Measurements from ENCODE around the gene SEC24A.
"Not testable (repeated sequence)": the region's sequence is repeated elsewhere in the genome, so short reads cannot be mapped to it uniquely, and the experiment has no call there.

The SEC24A gene

GRCh38 chr5:134659456-134659855, 10.9 kb downstream of the SEC24A start:
- H4K20me1 ChIP-seq (ENCODE audit: insufficient read depth, low read length) = peaks cover 71% of the 10 kb centered on the region

GRCh38 chr5:134659922-134660321, 11.3 kb downstream of the SEC24A start:
- no peaks in the 10 kb centered on the region for H3K4me1 ChIP-seq (ENCODE audit: low read length)
- peaks cover 66% of the 10 kb centered on the region for H4K20me1 ChIP-seq (ENCODE audit: insufficient read depth, low read length)
- H3K27ac ChIP-seq (ENCODE audit: low read length) = no peak overlapping the region
- TF ChIP-seq EZH2phosphoT487 (IDR thresholded peaks at IDR 0.05; ENCODE audit: low read depth) (no peak), CTCF (IDR thresholded peaks at IDR 0.05; ENCODE audit: low read depth, low read length) (no peak)
- no peak overlapping the region for H3K4me3 ChIP-seq (ENCODE audit: low read length)
- H3K9ac ChIP-seq (ENCODE audit: low read length) = no peak overlapping the region
- H3K4me2 ChIP-seq (ENCODE audit: low read length) = no peak overlapping the region
- peaks cover 10% of the 10 kb centered on the region for H3K36me3 ChIP-seq (replicated peaks; ENCODE audit: low read depth, low read length)
- peaks cover 92% of the 10 kb centered on the region for H3K79me2 ChIP-seq (ENCODE audit: low read length)
- H3K27me3 ChIP-seq (ENCODE audit: low read depth, low read length) = no peaks in the 10 kb centered on the region
- no peak overlapping the region for H2AFZ ChIP-seq (ENCODE audit: low read depth, low read length)
- no peaks in the 10 kb centered on the region for H3K9me3 ChIP-seq (ENCODE audit: insufficient read depth, low read length)

More at GRCh38 chr5:134659456-134659855, 10.9 kb downstream of the SEC24A start:
- Histone ChIP-seq H3K79me2 (ENCODE audit: low read length) (peaks cover 92% of the 10 kb centered on the region), H2AFZ (ENCODE audit: low read depth, low read length) (no peak overlapping the region), H3K27me3 (ENCODE audit: low read depth, low read length) (no peaks in the 10 kb centered on the region), H3K9me3 (ENCODE audit: insufficient read depth, low read length) (no peaks in the 10 kb centered on the region), H3K9ac (ENCODE audit: low read length) (no peak overlapping the region), H3K36me3 (replicated peaks; ENCODE audit: low read depth, low read length) (peaks cover 10% of the 10 kb centered on the region), H3K4me2 (ENCODE audit: low read length) (no peak overlapping the region), H3K4me3 (ENCODE audit: low read length) (no peak overlapping the region), H3K27ac (ENCODE audit: low read length) (no peak overlapping the region), H3K4me1 (ENCODE audit: low read length) (no peaks in the 10 kb centered on the region)
- TF ChIP-seq CTCF (IDR thresholded peaks at IDR 0.05; ENCODE audit: low read depth, low read length) = no peak

- peaks cover 90% of the 10 kb centered on the region for H3K79me2 ChIP-seq (ENCODE audit: low read length)
- peaks cover 16% of the 10 kb centered on the region for H3K36me3 ChIP-seq (replicated peaks; ENCODE audit: low read depth, low read length)
- no peak overlapping the region for H2AFZ ChIP-seq (ENCODE audit: low read depth, low read length)
- no peaks in the 10 kb centered on the region for H3K9me3 ChIP-seq (ENCODE audit: insufficient read depth, low read length)
- H3K27ac ChIP-seq (ENCODE audit: low read length) = no peak overlapping the region
- H3K27me3 ChIP-seq (ENCODE audit: low read depth, low read length) = no peaks in the 10 kb centered on the region
- no peak overlapping the region for H3K4me3 ChIP-seq (ENCODE audit: low read length)
- TF ChIP-seq EZH2phosphoT487 (IDR thresholded peaks at IDR 0.05; ENCODE audit: low read depth) = no peak
- TF ChIP-seq CTCF (IDR thresholded peaks at IDR 0.05; ENCODE audit: low read depth, low read length) = no peak
- no peak overlapping the region for H3K9ac ChIP-seq (ENCODE audit: low read length)
- no peak overlapping the region for H3K4me2 ChIP-seq (ENCODE audit: low read length)
- peaks cover 11% of the 10 kb centered on the region for H3K4me1 ChIP-seq (ENCODE audit: low read length)
- peaks cover 58% of the 10 kb centered on the region for H4K20me1 ChIP-seq (ENCODE audit: insufficient read depth, low read length)
Measured at GRCh38 chr5:134662971-134663370, 14.4 kb downstream of the SEC24A start.

GRCh38 chr5:134664448-134664847, 15.9 kb downstream of the SEC24A start:
- H3K9ac ChIP-seq (ENCODE audit: low read length) = no peak overlapping the region
- H3K27me3 ChIP-seq (ENCODE audit: low read depth, low read length) = no peaks in the 10 kb centered on the region
- no peak overlapping the region for H2AFZ ChIP-seq (ENCODE audit: low read depth, low read length)
- H3K9me3 ChIP-seq (ENCODE audit: insufficient read depth, low read length) = no peaks in the 10 kb centered on the region
- no peak overlapping the region for H3K4me2 ChIP-seq (ENCODE audit: low read length)
- peaks cover 18% of the 10 kb centered on the region for H3K36me3 ChIP-seq (replicated peaks; ENCODE audit: low read depth, low read length)
- no peak overlapping the region for H3K4me3 ChIP-seq (ENCODE audit: low read length)
- H3K79me2 ChIP-seq (ENCODE audit: low read length) = peaks cover 80% of the 10 kb centered on the region
- H3K4me1 ChIP-seq (ENCODE audit: low read length) = peaks cover 11% of the 10 kb centered on the region
- no peak overlapping the region for H3K27ac ChIP-seq (ENCODE audit: low read length)
- peaks cover 48% of the 10 kb centered on the region for H4K20me1 ChIP-seq (ENCODE audit: insufficient read depth, low read length)
- TF ChIP-seq CTCF (IDR thresholded peaks at IDR 0.05; ENCODE audit: low read depth, low read length) (no peak), EZH2phosphoT487 (IDR thresholded peaks at IDR 0.05; ENCODE audit: low read depth) (no peak)

GRCh38 chr5:134673546-134673945, 25.0 kb downstream of the SEC24A start:
- H3K4me2 ChIP-seq (ENCODE audit: low read length); H3K9ac ChIP-seq (ENCODE audit: low read length); H3K27me3 ChIP-seq (ENCODE audit: low read depth, low read length); H3K4me3 ChIP-seq (ENCODE audit: low read length); H3K4me1 ChIP-seq (ENCODE audit: low read length); H2AFZ ChIP-seq (ENCODE audit: low read depth, low read length); H3K27ac ChIP-seq (ENCODE audit: low read length); H3K79me2 ChIP-seq (ENCODE audit: low read length); H4K20me1 ChIP-seq (ENCODE audit: insufficient read depth, low read length); H3K9me3 ChIP-seq (ENCODE audit: insufficient read depth, low read length): not testable (repeated sequence)
- peaks cover 14% of the 10 kb centered on the region for H3K36me3 ChIP-seq (replicated peaks; ENCODE audit: low read depth, low read length)

- not testable (repeated sequence) for H3K4me3 ChIP-seq (ENCODE audit: low read length); H3K9ac ChIP-seq (ENCODE audit: low read length); H3K79me2 ChIP-seq (ENCODE audit: low read length); H3K9me3 ChIP-seq (ENCODE audit: insufficient read depth, low read length); H3K27me3 ChIP-seq (ENCODE audit: low read depth, low read length); H4K20me1 ChIP-seq (ENCODE audit: insufficient read depth, low read length); H3K27ac ChIP-seq (ENCODE audit: low read length); H3K4me2 ChIP-seq (ENCODE audit: low read length); H3K4me1 ChIP-seq (ENCODE audit: low read length); H2AFZ ChIP-seq (ENCODE audit: low read depth, low read length)
- peaks cover 16% of the 10 kb centered on the region for H3K36me3 ChIP-seq (replicated peaks; ENCODE audit: low read depth, low read length)
Measured at GRCh38 chr5:134677357-134677756, 28.8 kb downstream of the SEC24A start.

All from OCI-LY3 (cell line).